LNCaP clone FGC (cell line): ENCODE measurements around the gene CCND3.

Experiments
- DNase-seq: peaks from one replicate; pipeline ENCODE4 v3.0.0-alpha.2; 2011; ENCODE audit warnings: low read depth
- H3K4me3 ChIP-seq: 2 replicates; pipeline ENCODE4 v1.5.1; 2011; ENCODE audit warnings: mild to moderate bottlenecking, low read depth, low read length, control low read depth
- CTCF ChIP-seq: IDR thresholded peaks from 2 replicates; pipeline ENCODE4 v1.5.1; 2012; ENCODE audit warnings: mild to moderate bottlenecking; ENCODE audit not compliant: control insufficient read depth, insufficient read depth; ENCODE audit errors: extremely low read depth

Gene CCND3

GRCh38 chr6:41935193-41935574, 6.4 kb downstream of the CCND3 start:
- DNase-seq: no peak
- no peak overlapping the region for H3K4me3 ChIP-seq
- TF ChIP-seq CTCF: no peak

- no peak overlapping the region for H3K4me3 ChIP-seq
- DNase-seq: no peak
- TF ChIP-seq CTCF: no peak
Measured at GRCh38 chr6:41934278-41935192, 7.1 kb downstream of the CCND3 start.

GRCh38 chr6:41932378-41932777, 9.2 kb downstream of the CCND3 start:
- no peak for DNase-seq
- no peak for TF ChIP-seq CTCF
- no peak overlapping the region for H3K4me3 ChIP-seq

- no peak for DNase-seq
- TF ChIP-seq CTCF: no peak
- no peak overlapping the region for H3K4me3 ChIP-seq
Measured at GRCh38 chr6:41931792-41932191, 9.8 kb downstream of the CCND3 start.

GRCh38 chr6:41929924-41930323, 11.7 kb downstream of the CCND3 start:
- H3K4me3 ChIP-seq: no peak overlapping the region
- DNase-seq: no peak
- TF ChIP-seq CTCF: no peak

GRCh38 chr6:41927253-41927652, 14.4 kb downstream of the CCND3 start:
- TF ChIP-seq CTCF: no peak
- no peak for DNase-seq
- H3K4me3 ChIP-seq: no peak overlapping the region

- no peak for TF ChIP-seq CTCF
- no peak for DNase-seq
- H3K4me3 ChIP-seq: peak overlapping the region; percentile 99
Measured at GRCh38 chr6:41922154-41922553, 19.5 kb downstream of the CCND3 start.
